Measurements from ENCODE around the gene SMAGP.
A peak's percentile ranks its signal among the peaks of the same experiment; 100 is the strongest.
"Not testable (repeated sequence)": the region's sequence is repeated elsewhere in the genome, so short reads cannot be mapped to it uniquely, and the experiment has no call there.

The SMAGP gene

GRCh38 chr12:51270067-51270950 lies at the start of gene SMAGP:
TSS of gene SMAGP (minus strand) at chr12:51270415. CDS start at chr12:51269278, 1,137 bp downstream.
- no peak within 1 kb of the TSS for H3K27ac ChIP-seq (ENCODE audit: low read depth, low read length)
- H3K27me3 ChIP-seq (ENCODE audit: low read length), result no peaks in the 10 kb centered on the region
- peak within 1 kb of the TSS; percentile 94 for H2AFZ ChIP-seq (ENCODE audit: low read depth, low read length, severe bottlenecking)
- H3K9ac ChIP-seq (ENCODE audit: low read length), result peak within 1 kb of the TSS; percentile 39
- peak within 1 kb of the TSS; percentile 82 for H3K4me2 ChIP-seq (ENCODE audit: low read depth, low read length, poor library complexity, severe bottlenecking)
- no peaks in the 10 kb centered on the region for H3K9me2 ChIP-seq (replicated peaks; ENCODE audit: insufficient read depth, low read length)
- H3K36me3 ChIP-seq (ENCODE audit: low read length), result no peaks in the 10 kb centered on the region
- TF ChIP-seq EZH2phosphoT487 (conservative IDR thresholded peaks at IDR 0.05; ENCODE audit: low read length), result no peak
- H3K4me3 ChIP-seq (ENCODE audit: insufficient read depth, low read length, poor library complexity, severe bottlenecking), result peak within 1 kb of the TSS; percentile 58
- H3F3A ChIP-seq (ENCODE audit: insufficient read depth), result no peaks in the 10 kb centered on the region
- no peaks in the 10 kb centered on the region for H3K79me2 ChIP-seq (ENCODE audit: insufficient read depth, low read length)
- H4K20me1 ChIP-seq (ENCODE audit: low read depth, low read length), result no peaks in the 10 kb centered on the region
- H3K9me3 ChIP-seq (ENCODE audit: insufficient read depth, low read length), result no peaks in the 10 kb centered on the region

GRCh38 chr12:51318846-51319599 lies 48.8 kb upstream of the SMAGP start:
- Histone ChIP-seq H3K27ac (ENCODE audit: low read depth, low read length) (no peak overlapping the region), H3K9me3 (ENCODE audit: insufficient read depth, low read length) (no peaks in the 10 kb centered on the region), H3K79me2 (ENCODE audit: insufficient read depth, low read length) (no peaks in the 10 kb centered on the region), H2AFZ (ENCODE audit: low read depth, low read length, severe bottlenecking) (no peak overlapping the region), H3K4me2 (ENCODE audit: low read depth, low read length, poor library complexity, severe bottlenecking) (no peak overlapping the region), H3F3A (ENCODE audit: insufficient read depth) (no peaks in the 10 kb centered on the region), H3K4me3 (ENCODE audit: insufficient read depth, low read length, poor library complexity, severe bottlenecking) (no peak overlapping the region), H3K36me3 (ENCODE audit: low read length) (no peaks in the 10 kb centered on the region), H3K9ac (ENCODE audit: low read length) (no peak overlapping the region), H3K27me3 (ENCODE audit: low read length) (no peaks in the 10 kb centered on the region), H4K20me1 (ENCODE audit: low read depth, low read length) (no peaks in the 10 kb centered on the region), H3K9me2 (replicated peaks; ENCODE audit: insufficient read depth, low read length) (no peaks in the 10 kb centered on the region)
- TF ChIP-seq CTCF (IDR thresholded peaks at IDR 0.05; ENCODE audit: insufficient read depth, low read length, poor library complexity, severe bottlenecking), result no peak
- TF ChIP-seq EZH2phosphoT487 (conservative IDR thresholded peaks at IDR 0.05; ENCODE audit: low read length), result no peak

- not testable (repeated sequence) for H3K9me2 ChIP-seq (replicated peaks; ENCODE audit: insufficient read depth, low read length); H3K79me2 ChIP-seq (ENCODE audit: insufficient read depth, low read length); H3K4me2 ChIP-seq (ENCODE audit: low read depth, low read length, poor library complexity, severe bottlenecking); H3F3A ChIP-seq (ENCODE audit: insufficient read depth); H3K4me3 ChIP-seq (ENCODE audit: insufficient read depth, low read length, poor library complexity, severe bottlenecking); H3K9me3 ChIP-seq (ENCODE audit: insufficient read depth, low read length); H3K27ac ChIP-seq (ENCODE audit: low read depth, low read length); H3K9ac ChIP-seq (ENCODE audit: low read length); H2AFZ ChIP-seq (ENCODE audit: low read depth, low read length, severe bottlenecking); H3K27me3 ChIP-seq (ENCODE audit: low read length); H3K36me3 ChIP-seq (ENCODE audit: low read length); H4K20me1 ChIP-seq (ENCODE audit: low read depth, low read length)
Observed at GRCh38 chr12:51318057-51318806, 48.0 kb upstream of the SMAGP start.

- no peaks in the 10 kb centered on the region for H3K27me3 ChIP-seq (ENCODE audit: low read length)
- no peaks in the 10 kb centered on the region for H3K36me3 ChIP-seq (ENCODE audit: low read length)
- H3K79me2 ChIP-seq (ENCODE audit: insufficient read depth, low read length), result no peaks in the 10 kb centered on the region
- H2AFZ ChIP-seq (ENCODE audit: low read depth, low read length, severe bottlenecking), result no peak overlapping the region
- H3K27ac ChIP-seq (ENCODE audit: low read depth, low read length), result no peak overlapping the region
- H3K9ac ChIP-seq (ENCODE audit: low read length), result no peak overlapping the region
- no peaks in the 10 kb centered on the region for H3F3A ChIP-seq (ENCODE audit: insufficient read depth)
- TF ChIP-seq CTCF (IDR thresholded peaks at IDR 0.05; ENCODE audit: insufficient read depth, low read length, poor library complexity, severe bottlenecking), result no peak
- TF ChIP-seq EZH2phosphoT487 (conservative IDR thresholded peaks at IDR 0.05; ENCODE audit: low read length), result no peak
- no peak overlapping the region for H3K4me2 ChIP-seq (ENCODE audit: low read depth, low read length, poor library complexity, severe bottlenecking)
- no peaks in the 10 kb centered on the region for H3K9me3 ChIP-seq (ENCODE audit: insufficient read depth, low read length)
- no peaks in the 10 kb centered on the region for H4K20me1 ChIP-seq (ENCODE audit: low read depth, low read length)
- H3K9me2 ChIP-seq (replicated peaks; ENCODE audit: insufficient read depth, low read length), result no peaks in the 10 kb centered on the region
- H3K4me3 ChIP-seq (ENCODE audit: insufficient read depth, low read length, poor library complexity, severe bottlenecking), result no peak overlapping the region
Observed at GRCh38 chr12:51311389-51311788, 41.2 kb upstream of the SMAGP start.
